Fibroblast of lung (primary cell): ENCODE results near the gene PANK4. TPM values are rescaled to one million over a fixed set of nuclear protein-coding genes. Genes with fewer than 3 reads are reported as not detected.

ENCODE experiments used
- DNase-seq, 2 donors: peaks; one replicate each; pipeline versions ENCODE4 v3.0.0 to v3.0.0-alpha.2; 2010; ENCODE audit warnings: low read depth in 2 of 2
- H2AFZ ChIP-seq: 2 replicates; pipeline ENCODE4 v1.5.1; 2012; ENCODE audit warnings: low read length, control low read depth, inconsistent platforms
- H3K27ac ChIP-seq: 2 replicates; pipeline ENCODE4 v1.5.1; 2011; ENCODE audit warnings: low read length, control low read depth; ENCODE audit not compliant: insufficient read depth
- H3K27me3 ChIP-seq: 2 replicates; pipeline ENCODE4 v1.5.1; 2011; ENCODE audit warnings: mild to moderate bottlenecking, low read length; ENCODE audit not compliant: control insufficient read depth, insufficient read depth
- H3K36me3 ChIP-seq: 2 replicates; pipeline ENCODE4 v1.5.1; 2011; ENCODE audit warnings: low read length; ENCODE audit not compliant: control insufficient read depth, insufficient read depth
- H3K4me1 ChIP-seq: 2 replicates; pipeline ENCODE4 v1.5.1; 2011; ENCODE audit warnings: low read length; ENCODE audit not compliant: control insufficient read depth, insufficient read depth; ENCODE audit errors: extremely low read depth
- H3K4me2 ChIP-seq: 2 replicates; pipeline ENCODE4 v1.5.1; 2011; ENCODE audit warnings: low read length, control low read depth; ENCODE audit not compliant: insufficient read depth; ENCODE audit errors: extremely low read depth
- H3K4me3 ChIP-seq, 4 experiments: fragments of 200-600 bp in 1 of 4; sonication (generic) in 1 of 4; replicated peaks in 1 of 4; 2 replicates each; pipeline ENCODE4 v1.5.1; 2011 to 2016; ENCODE audit warnings: low read length in 4 of 4, low read depth in 3 of 4, mild to moderate bottlenecking in 3 of 4, control low read depth in 2 of 4, inconsistent platforms in 1 of 4, mixed read lengths in 1 of 4; ENCODE audit not compliant: insufficient read depth in 1 of 4; ENCODE audit errors: control extremely low read depth in 1 of 4
- H3K79me2 ChIP-seq: 2 replicates; pipeline ENCODE4 v1.5.1; 2012; ENCODE audit warnings: mild to moderate bottlenecking, low read length, inconsistent platforms; ENCODE audit not compliant: control insufficient read depth, insufficient read depth
- H3K9ac ChIP-seq: 2 replicates; pipeline ENCODE4 v1.5.1; 2011; ENCODE audit warnings: mild to moderate bottlenecking, low read length, control low read depth; ENCODE audit not compliant: insufficient read depth
- H3K9me3 ChIP-seq: 2 replicates; pipeline ENCODE4 v1.5.1; 2012; ENCODE audit warnings: low read depth, low read length; ENCODE audit not compliant: control insufficient read depth, insufficient read depth
- H4K20me1 ChIP-seq: 2 replicates; pipeline ENCODE4 v1.5.1; 2011; ENCODE audit warnings: low read length; ENCODE audit not compliant: control insufficient read depth, insufficient read depth; ENCODE audit errors: extremely low read depth
- CTCF ChIP-seq, 2 donors: IDR thresholded peaks in 1 of 2; conservative IDR thresholded peaks in 1 of 2; 1 replicate in 1 of 2; 2 replicates in 1 of 2; pipeline ENCODE4 v1.5.1; 2011 to 2012; ENCODE audit warnings: low read length in 2 of 2, control low read depth in 1 of 2, inconsistent platforms in 1 of 2, low read depth in 1 of 2, mild to moderate bottlenecking in 1 of 2
- EZH2 ChIP-seq: IDR thresholded peaks from 2 replicates; pipeline ENCODE4 v1.5.1; 2012; ENCODE audit warnings: low read length, control low read depth, mild to moderate bottlenecking; ENCODE audit errors: missing control alignments
- polyA plus RNA-seq, 2 donors: library from polyadenylated mRNA; depleted of rRNA in 1 of 2; stranded (reverse) in 1 of 2; unstranded in 1 of 2; fragments of >200 nt; gene quantifications; 2 replicates each; pipeline ENCODE4 v1.2.1, GENCODE V29; 2011 to 2012; ENCODE audit warnings: missing spikeins in 1 of 2
- total RNA-seq: library from RNA; depleted of rRNA; stranded (reverse); fragments of >200 nt; gene quantifications from 2 replicates; pipeline ENCODE4 v1.2.1, GENCODE V29; 2014

PANK4 gene
- total and polyA plus RNA-seq, 2 donors (not counting 1 experiment from before 2014, with no cell fraction given), result 8.5 to 17.0 TPM

DNA sequence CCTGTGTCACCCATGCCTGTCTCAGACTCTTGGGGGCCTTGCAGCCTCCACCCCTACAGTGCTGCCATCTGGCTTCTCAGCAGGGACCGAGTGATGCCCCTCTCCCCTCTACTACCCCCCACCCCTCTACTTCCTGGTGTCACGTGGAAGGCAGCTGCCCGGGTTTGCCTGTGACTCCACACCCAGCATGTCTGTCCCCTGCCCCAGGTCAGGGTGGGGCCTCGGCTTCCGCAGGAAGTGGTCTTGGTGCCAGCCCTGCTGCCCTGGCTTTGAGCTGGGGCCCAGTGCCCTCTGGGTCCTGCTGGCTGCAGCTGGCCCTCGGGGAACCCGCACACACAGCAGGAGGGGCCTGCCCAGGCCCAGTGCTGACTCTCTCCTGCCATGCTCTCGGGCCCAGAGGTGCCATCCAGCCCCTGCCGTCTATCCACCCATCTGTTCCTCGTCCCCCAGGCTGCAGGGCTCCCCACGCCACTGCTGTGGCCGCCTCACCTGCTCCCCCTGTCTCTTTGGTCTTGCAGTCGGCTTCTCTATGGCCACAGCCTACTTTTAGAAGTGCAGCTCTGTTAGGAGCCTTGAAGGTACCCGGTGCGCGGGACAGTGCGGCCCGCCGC lies 26.3 kb downstream of the PANK4 start:
- H3K4me1 ChIP-seq, result no peaks in the 10 kb centered on the region
- H3K27ac ChIP-seq, result no peak overlapping the region
- no peaks in the 10 kb centered on the region for H3K9me3 ChIP-seq
- H3K36me3 ChIP-seq, result no peaks in the 10 kb centered on the region
- TF ChIP-seq EZH2, result no peak
- TF ChIP-seq CTCF (conservative IDR thresholded peaks at IDR 0.05 in 1 of 2, IDR thresholded peaks at IDR 0.05 in 1 of 2; ENCODE audit: low read depth in 1 of 2, low read length in 2 of 2), result no peak
- H3K79me2 ChIP-seq, result no peaks in the 10 kb centered on the region
- H3K4me2 ChIP-seq, result no peak overlapping the region
- H3K27me3 ChIP-seq, result peaks cover 23% of the 10 kb centered on the region
- H4K20me1 ChIP-seq, result no peaks in the 10 kb centered on the region
- no peak overlapping the region for H3K9ac ChIP-seq
- no peak overlapping the region for H3K4me3 ChIP-seq
- no peak overlapping the region for H2AFZ ChIP-seq
- no peak for DNase-seq

DNA sequence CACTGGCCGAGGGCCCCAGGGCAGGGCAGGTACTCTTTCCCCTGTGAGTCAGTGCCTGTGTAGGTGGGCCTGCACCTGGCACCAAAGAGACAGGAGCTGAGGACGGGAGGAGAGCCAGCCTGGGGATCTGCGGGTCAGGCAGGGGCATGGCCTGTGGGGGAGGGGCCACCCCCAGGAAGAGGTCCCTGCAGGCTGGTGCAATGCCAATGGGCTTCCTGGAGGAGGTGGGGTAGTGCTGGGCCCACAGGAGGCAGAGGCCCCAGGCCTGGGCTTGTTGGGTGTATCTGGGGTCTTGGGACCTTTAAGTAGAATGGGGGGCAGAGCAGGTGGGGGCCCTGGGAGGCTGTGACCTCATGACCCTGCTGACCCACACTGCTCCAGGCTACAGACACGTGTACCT lies 27.1 kb downstream of the PANK4 start:
- Histone ChIP-seq H3K36me3 (no peaks in the 10 kb centered on the region), H3K27ac (no peak overlapping the region), H3K27me3 (peaks cover 16% of the 10 kb centered on the region), H3K4me1 (no peaks in the 10 kb centered on the region), H3K4me3 (no peak overlapping the region), H3K9me3 (no peaks in the 10 kb centered on the region), H3K4me2 (no peak overlapping the region), H3K79me2 (no peaks in the 10 kb centered on the region), H3K9ac (no peak overlapping the region), H2AFZ (no peak overlapping the region), H4K20me1 (no peaks in the 10 kb centered on the region)
- TF ChIP-seq EZH2, result no peak
- no peak for TF ChIP-seq CTCF (conservative IDR thresholded peaks at IDR 0.05 in 1 of 2, IDR thresholded peaks at IDR 0.05 in 1 of 2; ENCODE audit: low read depth in 1 of 2, low read length in 2 of 2)
- no peak for DNase-seq

DNA sequence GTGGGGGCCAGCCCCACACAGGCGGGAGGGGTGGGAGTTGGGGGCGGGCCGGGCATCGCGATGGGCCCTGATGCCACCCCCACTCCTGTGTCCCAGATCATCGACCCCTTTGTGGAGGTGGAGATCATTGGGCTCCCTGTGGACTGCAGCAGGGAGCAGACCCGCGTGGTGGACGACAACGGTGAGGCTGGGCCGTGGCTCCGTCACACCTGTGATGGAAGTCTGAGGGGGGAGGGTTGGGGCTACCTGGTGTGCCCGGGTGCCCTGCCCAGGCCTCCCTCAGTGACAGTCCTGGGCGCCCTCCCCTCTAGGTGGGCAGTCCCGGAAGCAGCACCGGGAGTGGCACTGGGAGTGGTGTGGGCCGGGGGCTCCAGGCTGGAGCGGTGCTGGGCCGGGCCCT lies 27.7 kb downstream of the PANK4 start:
- Histone ChIP-seq H3K4me1 (no peaks in the 10 kb centered on the region), H3K4me3 (no peak overlapping the region), H2AFZ (no peak overlapping the region), H3K4me2 (no peak overlapping the region), H3K36me3 (no peaks in the 10 kb centered on the region), H4K20me1 (no peaks in the 10 kb centered on the region), H3K9me3 (no peaks in the 10 kb centered on the region), H3K79me2 (no peaks in the 10 kb centered on the region), H3K9ac (no peak overlapping the region), H3K27me3 (peaks cover 10% of the 10 kb centered on the region), H3K27ac (no peak overlapping the region)
- TF ChIP-seq CTCF (conservative IDR thresholded peaks at IDR 0.05 in 1 of 2, IDR thresholded peaks at IDR 0.05 in 1 of 2; ENCODE audit: low read depth in 1 of 2, low read length in 2 of 2) (no peak), EZH2 (no peak)
- no peak for DNase-seq
